ENCODE results near the gene APOA5.
"Not testable (repeated sequence)": the region's sequence is repeated elsewhere in the genome, so short reads cannot be mapped to it uniquely, and the experiment has no call there.

The APOA5 gene

GRCh38 chr11:116827461-116827860 lies 35.8 kb upstream of the APOA5 start:
- DNase-seq = no peak

GRCh38 chr11:116826751-116827431 lies 35.2 kb upstream of the APOA5 start:
- no peak for DNase-seq

GRCh38 chr11:116825854-116826750 lies 34.4 kb upstream of the APOA5 start:
- no peak for DNase-seq

GRCh38 chr11:116825434-116825833 lies 33.8 kb upstream of the APOA5 start:
- no peak for DNase-seq

- no peak for DNase-seq
Measured at GRCh38 chr11:116823031-116823843, 31.6 kb upstream of the APOA5 start, which contains the start of gene APOA4. TSS of gene APOA4 (minus strand) at chr11:116823304. CDS start at chr11:116823191, 113 bp downstream.

GRCh38 chr11:116822575-116822974 lies 30.9 kb upstream of the APOA5 start:
- no peak for DNase-seq

GRCh38 chr11:116821050-116821918 lies 29.6 kb upstream of the APOA5 start:
- no peak for DNase-seq

- DNase-seq = no peak
Measured at GRCh38 chr11:116819049-116819448, 27.4 kb upstream of the APOA5 start.

- DNase-seq = no peak
Measured at GRCh38 chr11:116814502-116814901, 22.8 kb upstream of the APOA5 start.

- DNase-seq = no peak
Measured at GRCh38 chr11:116813781-116814471, 22.2 kb upstream of the APOA5 start.

GRCh38 chr11:116813170-116813569 lies 21.5 kb upstream of the APOA5 start:
- DNase-seq = no peak

- DNase-seq = no peak
Measured at GRCh38 chr11:116812109-116812508, 20.4 kb upstream of the APOA5 start.

- DNase-seq = no peak
Measured at GRCh38 chr11:116811194-116811593, 19.5 kb upstream of the APOA5 start.

- DNase-seq = no peak
Measured at GRCh38 chr11:116808262-116809175, 16.8 kb upstream of the APOA5 start.

GRCh38 chr11:116807601-116808261 lies 16.1 kb upstream of the APOA5 start:
- DNase-seq = no peak

GRCh38 chr11:116804001-116804400 lies 12.3 kb upstream of the APOA5 start:
- DNase-seq = no peak

- not testable (repeated sequence) for DNase-seq
Measured at GRCh38 chr11:116801662-116802061, 10.0 kb upstream of the APOA5 start.

- no peak for DNase-seq
Measured at GRCh38 chr11:116800610-116801009, 8.9 kb upstream of the APOA5 start.

GRCh38 chr11:116798368-116798767 lies 6.7 kb upstream of the APOA5 start:
- DNase-seq = no peak

GRCh38 chr11:116797816-116798215 lies 6.1 kb upstream of the APOA5 start:
- no peak for DNase-seq

Measured in NCI-H69 (cell line).